Sciatic nerve (tissue), 2 donors: ENCODE measurements around the gene HGF. TPM values are rescaled to one million over a fixed set of nuclear protein-coding genes. Genes with fewer than 3 reads are reported as not detected.
"Not testable (repeated sequence)": the region's sequence is repeated elsewhere in the genome, so short reads cannot be mapped to it uniquely, and the experiment has no call there.

Experiments used
- ATAC-seq: fragments of 200-7000 bp; cut with Tn5 transposase; one replicate; pipeline ENCODE4 v1.9.1; 2020; ENCODE audit warnings: mild to moderate bottlenecking, moderate library complexity
- DNase-seq: peaks from one replicate; pipeline ENCODE4 v3.0.0-alpha.2; 2020; ENCODE audit warnings: low spot score
- intact Hi-C: fragments of 100-400 bp; cut with DNase I; formaldehyde crosslinking; loops from one replicate; pipeline ENCODE4 v1.14.2; 2022
- total RNA-seq: library from RNA; stranded (reverse); fragmentation: NEBNext Ultra II Directional; extraction: Animal tissue kit (Norgen Biotek cat#: 25700); gene quantifications from one replicate; pipeline ENCODE4 v1.2.1, GENCODE V29; 2021
- donor health status: DM: no; HTN: no; CAD: no.
- donor health status: DM: no; HTN: no; CAD: no.

HGF gene
- total RNA-seq, result 48.8 TPM

DNA sequence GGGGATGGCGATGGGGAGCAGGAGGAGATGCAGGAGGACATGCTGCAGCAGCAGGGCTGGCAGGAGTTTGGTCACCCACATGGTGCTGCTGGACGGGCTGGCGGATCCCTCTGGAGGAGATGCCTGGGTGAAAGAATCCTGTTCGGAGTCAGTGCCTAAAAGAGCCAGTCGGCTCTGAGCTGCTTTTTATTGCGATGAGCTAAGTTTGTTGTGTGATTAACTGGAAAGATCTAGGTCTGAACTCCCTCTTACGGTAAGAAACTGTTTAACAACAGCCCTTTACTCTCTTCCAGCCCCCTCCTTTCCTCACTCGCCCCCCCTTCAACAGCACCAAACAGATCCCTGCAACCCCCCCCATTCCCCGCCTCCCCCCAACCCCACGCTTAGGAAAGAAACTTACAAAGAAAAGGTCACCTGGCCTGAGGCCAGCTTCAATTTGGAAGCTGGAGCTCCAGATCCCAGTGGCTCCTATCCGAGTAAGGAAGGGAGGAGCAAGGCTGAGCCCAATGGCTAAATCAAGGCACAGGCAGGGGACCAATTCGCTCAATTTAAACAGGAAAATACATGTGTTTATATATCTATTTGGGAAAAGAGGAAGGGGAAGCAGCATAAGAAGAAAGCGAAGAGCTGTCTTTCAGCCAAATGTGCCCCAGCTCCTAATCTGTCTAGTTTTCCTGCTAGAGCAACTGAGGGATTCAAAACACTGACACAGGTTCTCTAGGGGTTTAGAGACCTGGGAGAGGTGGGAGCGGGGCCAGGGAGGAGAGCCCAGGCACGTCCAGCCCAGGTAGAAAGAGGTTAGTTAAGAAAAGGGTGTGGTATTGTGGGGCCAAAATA is at the start of gene HGF:
Gene HGF, minus strand, starts transcription at position 157 of the 837 bp plus-strand sequence. Its CDS starts 76 bp downstream, at position 81.
- intact Hi-C loops, result no loop called here
- ATAC-seq (peak; percentile 85), DNase-seq (peak; percentile 90)

DNA sequence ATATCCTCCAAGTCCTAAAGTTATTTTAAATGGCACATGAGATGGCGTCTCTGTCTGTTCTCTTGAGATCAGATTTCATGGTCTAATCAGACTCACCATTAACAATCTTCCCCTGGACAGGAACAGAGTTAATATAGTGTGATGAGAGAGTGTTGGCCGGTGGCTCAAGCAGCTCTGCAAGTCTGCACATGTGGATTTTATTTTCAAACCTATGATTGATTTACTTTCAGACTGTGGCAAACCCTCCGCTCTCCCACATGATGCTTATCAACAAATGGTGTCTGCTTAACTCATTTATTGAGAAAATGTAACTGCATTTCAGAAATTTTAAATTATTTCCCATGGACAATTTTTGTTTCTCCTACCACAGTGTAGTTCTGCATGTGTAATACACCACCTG is 46.5 kb upstream of the HGF start:
- ATAC-seq (no peak), DNase-seq (no peak)
- intact Hi-C loops, result no loop called here

DNA sequence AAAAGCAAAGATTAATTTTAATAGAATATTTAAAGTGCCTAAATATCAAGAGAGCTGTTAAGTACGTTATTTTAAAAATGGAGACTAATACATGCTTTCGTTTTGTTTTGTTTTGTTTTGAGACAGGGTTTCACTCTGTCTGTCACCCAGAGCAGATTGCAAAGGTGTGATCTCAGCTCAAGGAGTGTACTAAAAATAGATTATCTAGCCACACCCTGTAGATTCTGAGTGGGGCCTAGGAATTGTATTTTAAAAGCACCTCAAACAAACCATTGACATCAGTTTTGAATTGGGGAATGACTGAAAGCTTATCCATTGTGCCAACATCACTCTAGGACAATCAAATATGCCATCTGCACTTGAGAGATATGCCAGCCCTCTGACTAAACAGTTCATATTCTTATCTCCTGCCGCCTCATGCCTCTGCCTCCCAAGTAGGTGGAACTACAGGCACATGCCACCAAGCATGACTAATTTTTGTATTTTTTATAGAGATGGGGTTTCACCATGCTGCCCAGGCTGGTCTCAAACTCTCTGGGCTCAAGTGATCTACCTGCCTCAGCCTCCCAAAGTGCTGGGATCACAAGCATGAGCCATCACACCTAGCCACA is 43.1 kb upstream of the HGF start:
- intact Hi-C loops, DNase-seq, ATAC-seq: not testable (repeated sequence)

DNA sequence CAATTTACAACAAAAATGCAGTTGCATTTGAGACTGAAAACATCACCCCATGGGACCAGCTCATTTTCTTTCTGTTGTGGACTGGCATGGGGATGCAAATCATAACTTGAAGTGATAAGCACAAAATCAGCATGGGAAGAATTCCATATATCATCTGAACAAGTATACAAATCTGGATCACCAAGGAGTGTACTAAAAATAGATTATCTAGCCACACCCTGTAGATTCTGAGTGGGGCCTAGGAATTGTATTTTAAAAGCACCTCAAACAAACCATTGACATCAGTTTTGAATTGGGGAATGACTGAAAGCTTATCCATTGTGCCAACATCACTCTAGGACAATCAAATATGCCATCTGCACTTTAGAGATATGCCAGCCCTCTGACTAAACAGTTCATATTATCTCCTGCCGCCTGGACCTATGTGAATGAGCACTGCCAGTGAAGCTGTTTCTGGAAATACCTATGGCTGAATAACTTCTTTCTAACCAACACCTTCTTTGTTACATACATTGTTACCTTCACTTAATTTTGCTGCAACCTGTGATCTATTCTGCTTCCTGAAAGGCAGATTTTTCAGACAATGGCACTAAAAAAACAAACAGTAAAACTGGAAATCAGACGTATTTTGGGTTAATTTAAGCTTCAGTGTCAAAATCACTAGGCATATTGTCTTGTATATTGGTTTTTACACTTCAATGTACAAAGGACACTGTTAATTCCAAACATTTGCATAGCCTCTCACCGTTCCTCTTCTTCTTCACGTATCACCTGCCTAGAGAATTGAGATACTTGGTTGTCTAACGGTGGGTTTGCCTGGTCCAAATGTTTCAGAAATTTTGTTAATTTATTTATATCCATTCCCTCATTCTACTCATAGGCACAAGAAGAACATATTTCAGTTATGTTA is 42.4 kb upstream of the HGF start:
- no peak for ATAC-seq
- no peak for DNase-seq
- intact Hi-C loops, result no loop called here

DNA sequence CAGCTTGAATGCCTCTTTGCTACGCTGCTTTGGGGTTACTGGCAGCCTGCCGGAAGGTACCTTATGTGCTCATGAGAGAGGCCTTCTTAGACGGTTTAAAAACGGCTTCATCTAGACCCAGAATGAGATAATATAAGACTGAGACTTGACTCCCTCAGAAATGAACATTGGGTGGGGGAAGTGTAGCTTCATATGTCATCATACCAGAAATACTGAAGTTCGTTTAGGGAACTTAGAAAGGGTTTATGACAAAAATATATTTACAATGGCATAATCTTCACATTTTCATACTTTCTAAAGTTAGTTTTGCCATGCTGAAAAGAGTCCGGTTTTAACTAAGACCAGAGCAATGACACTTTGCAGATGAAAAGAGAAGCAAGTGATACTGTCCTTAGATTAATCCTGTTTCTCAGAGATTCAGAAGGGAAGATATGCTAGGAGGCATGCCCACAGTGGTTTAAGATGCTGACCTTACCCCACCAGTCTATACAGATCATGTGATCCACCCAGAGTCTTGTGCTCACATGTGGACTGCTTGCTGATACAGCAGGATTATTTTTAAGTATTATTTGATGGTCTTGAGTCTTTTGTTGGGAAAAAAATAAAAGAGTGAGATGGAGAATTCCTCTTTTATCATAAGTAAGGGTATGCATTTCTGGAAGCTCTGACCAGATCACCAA is 40.8 kb upstream of the HGF start:
- intact Hi-C loops, result no loop called here
- ATAC-seq, result peak; percentile 83
- DNase-seq, result no peak

DNA sequence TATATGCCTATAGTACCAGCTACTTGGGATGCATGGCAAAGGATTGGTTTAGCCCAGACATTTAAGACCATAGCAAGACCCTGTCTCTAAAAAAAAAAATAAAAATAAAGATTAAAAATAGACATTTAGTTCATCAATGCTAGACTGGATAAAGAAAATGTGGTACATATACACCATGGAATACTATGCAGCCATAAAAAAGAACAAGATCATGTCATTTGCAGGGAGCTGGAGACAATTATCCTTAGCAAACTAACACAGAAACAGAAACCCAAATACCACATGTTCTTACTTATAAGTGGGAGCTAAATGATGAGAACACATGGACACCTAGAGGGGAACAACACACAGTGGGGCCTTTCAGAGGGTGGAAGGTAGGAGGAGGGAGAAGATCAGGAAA is 38.5 kb upstream of the HGF start:
- intact Hi-C loops, ATAC-seq, DNase-seq: not testable (repeated sequence)

DNA sequence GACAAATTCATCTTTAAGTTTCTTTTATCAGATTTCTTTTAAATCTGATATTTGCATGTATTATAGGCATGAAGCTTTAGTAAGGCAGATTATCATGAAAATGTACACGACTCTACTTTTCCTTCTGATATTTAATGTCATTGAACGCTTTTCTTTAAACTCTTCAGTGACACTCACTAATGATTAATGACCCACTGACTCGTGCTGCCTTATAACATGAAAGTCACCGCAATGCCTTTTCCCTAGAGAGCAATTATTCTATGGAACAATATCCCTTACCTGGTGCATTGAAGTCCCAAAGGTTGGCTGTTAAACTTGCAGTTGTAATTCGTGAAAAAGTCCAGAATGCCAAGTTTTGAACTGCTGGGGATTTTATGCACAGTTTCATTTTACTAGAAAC is 33.4 kb upstream of the HGF start:
- ATAC-seq, result no peak
- intact Hi-C loops, result no loop called here

DNA sequence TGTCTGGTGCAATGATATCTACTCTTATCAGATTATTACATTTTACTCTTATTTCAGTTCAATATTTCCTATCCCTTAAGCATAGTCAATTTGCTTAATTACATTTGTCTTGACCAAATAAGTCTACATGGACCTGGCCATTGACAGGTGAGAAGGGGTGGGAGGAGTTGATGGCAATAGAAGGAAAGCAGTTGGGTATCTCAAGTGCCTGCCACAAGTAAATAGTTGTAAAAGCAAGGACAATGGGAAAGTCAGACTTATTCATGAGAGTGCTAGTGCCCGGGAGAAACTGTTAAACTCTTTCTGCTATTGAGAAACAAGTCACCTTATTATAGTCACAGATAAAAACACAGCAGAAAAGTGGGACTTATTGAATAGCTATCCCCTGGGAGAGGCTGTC is 32.4 kb upstream of the HGF start:
- intact Hi-C loops, result no loop called here
- DNase-seq, result no peak
- no peak for ATAC-seq

More for the DNA sequence above, 33.4 kb upstream of the HGF start:
- no peak for DNase-seq

DNA sequence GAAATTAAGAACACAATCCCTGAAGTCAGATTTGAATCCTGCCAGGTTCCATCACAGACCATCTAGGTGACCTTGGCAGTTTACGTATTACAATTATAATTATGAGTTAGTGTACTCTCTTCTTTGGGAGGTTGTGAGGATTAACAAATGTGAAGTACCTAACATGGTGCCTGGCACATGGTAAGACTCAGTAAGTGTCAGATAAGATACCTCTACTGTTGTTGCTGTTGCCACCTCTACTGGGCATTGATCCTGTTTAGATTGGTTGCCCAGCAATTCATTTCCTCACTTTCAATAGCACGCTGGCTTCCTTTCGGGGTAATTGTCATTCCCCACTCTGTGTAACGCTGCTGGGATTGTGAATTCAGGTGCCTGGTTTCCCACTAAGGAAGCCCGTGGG is 31.7 kb upstream of the HGF start:
- DNase-seq (no peak), ATAC-seq (no peak)
- intact Hi-C loops, result no loop called here

DNA sequence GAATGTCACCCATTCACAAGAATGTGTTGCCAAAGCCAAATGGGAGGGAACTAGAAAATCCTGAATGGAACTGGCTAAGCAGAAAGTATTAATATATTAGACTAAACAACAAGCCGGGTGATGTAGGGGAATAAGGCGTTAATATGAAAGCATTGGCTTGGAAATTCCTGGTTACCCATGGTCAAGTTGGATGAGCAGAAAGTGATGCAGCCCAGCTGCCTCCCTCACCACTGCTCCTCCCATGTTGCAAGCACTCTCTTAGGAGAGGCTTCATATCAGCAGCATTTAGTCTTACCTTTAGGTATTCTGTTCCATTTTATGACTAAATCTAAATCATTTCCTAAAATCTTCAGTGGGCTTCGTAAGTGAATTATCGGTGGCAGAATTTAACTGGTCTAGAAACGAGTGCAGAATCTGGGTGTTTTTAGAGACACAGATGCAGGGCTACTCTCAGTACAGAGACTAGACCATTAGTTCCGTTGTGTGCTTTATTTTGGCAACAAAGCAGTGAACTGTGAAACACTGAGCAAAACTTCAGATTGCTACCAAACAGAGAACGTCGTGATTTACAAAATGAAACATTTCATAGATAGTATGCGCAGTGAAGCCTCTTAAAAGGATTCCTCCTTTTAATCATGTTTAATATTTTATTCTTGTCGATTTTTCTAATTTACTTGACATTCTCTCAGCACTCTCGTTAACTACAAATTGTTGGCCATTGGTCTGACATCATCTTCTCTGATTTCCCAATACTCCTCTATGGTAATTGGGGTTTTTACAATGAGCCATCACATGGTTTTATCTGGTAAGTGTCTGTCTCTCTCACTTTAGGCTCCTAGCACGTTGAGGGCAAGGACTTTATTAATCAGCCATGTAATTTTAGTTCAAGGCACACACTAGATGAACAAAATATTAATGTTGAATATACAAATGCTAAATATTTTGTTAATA is 22.0 kb upstream of the HGF start:
- DNase-seq (no peak), ATAC-seq (no peak)
- intact Hi-C loops, result no loop called here

DNA sequence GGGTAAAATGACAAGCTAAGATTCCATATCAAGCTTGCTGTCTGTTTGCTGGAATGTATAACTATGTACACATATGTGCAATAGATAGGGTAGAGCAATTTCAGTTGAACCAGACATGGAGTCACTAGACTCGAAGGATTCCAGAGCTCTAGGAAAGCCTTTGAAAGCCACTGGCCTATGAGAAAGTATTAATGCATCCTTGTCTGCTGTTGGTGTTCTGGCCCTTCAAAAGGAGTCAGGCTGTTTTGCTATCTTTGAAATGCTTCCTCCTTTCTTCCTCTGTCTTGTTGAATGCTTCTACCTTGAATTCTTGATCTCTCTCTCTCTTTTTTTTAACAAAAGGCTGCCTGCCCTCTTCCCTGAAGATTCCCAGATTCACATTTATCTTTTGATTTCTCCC is 20.8 kb upstream of the HGF start:
- no peak for DNase-seq

DNA sequence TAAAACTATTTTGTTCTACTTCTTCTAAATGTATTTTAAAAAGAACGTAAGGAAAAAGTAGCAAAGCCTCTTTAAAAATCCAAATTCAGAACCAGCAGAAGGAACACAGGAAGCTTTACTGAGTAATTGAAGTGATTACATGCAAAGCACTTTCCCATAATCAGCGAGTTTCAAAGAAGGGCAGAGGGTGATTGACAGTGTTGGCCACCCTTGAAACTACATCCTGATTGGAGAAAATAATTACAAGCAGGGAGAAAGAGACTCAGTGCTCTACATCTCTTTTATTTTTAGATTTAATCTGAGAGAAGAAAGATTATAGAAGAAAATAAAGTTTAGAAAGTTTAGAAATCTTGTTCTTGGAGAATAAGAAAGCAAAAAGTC is 20.3 kb upstream of the HGF start:
- DNase-seq (no peak), ATAC-seq (no peak)
- intact Hi-C loops, result no loop called here

More for the DNA sequence above, 20.8 kb upstream of the HGF start:
- intact Hi-C loops, result no loop called here
- no peak for ATAC-seq

DNA sequence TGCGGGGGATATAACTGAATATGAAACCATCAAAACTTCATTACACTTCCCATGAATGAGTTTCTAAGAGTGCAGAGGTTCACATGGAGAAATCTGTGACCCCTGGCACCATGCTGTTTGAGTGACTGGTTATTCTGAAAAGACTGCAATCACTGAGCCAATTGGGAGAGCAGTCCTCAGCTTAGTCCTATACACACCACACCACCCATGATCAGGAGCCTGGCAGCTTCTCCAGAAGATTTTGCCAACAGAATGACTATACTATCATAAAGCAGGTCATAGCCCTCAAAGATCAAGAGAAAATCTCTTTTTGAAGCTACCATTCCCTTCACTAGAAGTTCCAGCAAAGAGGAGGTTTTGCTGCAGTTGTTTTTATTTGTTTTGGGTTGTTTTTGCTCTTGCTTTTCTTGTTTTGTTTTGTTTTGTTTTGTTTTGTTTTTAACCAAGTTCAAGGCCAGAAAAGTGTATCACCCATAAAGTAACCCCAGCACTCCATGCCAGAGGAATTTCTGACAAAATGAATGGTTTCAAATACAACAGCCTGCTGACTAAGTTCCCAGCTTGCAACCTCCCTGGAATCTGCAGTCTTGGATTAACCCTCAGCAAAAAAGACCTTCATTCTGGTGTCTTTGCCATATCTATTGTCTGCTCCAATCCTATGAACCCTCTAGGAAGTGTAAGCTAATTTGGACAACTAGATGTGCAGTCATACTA is 19.7 kb upstream of the HGF start:
- no peak for DNase-seq
- intact Hi-C loops, result no loop called here
- ATAC-seq, result no peak

DNA sequence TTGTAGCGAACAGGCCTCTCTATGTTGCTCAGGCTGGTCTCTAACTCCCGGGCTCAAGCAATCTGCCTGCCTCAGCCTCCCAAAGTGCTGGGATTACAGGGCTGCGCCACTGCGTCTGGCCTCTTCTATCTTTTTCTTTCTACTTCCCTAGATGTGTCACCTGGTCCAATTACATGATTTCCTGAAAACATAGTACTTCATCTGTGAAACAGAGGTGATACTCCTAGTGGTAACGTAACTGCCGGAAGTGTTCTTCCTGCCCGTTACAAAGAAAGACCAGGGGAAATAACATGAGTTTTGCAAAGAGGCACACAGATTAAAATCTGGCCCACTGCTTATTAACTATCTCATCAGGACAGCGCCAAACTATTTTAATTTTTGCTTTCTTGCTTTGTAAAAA is 18.4 kb upstream of the HGF start:
- DNase-seq, result no peak
- no peak for ATAC-seq
- intact Hi-C loops, result no loop called here

DNA sequence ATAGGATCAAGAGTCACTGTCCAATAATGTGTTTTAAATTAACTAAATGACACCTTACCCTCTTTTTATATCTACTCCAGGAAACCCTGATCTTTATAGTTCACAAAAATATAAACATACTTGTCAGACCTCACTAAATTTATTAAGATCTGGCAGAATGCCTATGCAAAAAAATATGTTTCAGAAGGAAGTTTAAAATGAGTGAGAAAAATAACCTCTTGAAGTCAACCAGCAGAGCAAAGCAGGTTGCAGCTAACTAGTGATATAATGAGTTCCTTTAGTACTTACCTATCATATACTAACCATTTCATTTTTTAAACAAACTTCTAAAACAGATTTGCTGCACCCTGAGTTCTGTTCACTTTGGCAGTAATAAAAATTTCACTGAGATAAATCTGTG is 14.0 kb upstream of the HGF start:
- DNase-seq (no peak), ATAC-seq (no peak)
- intact Hi-C loops, result no loop called here

DNA sequence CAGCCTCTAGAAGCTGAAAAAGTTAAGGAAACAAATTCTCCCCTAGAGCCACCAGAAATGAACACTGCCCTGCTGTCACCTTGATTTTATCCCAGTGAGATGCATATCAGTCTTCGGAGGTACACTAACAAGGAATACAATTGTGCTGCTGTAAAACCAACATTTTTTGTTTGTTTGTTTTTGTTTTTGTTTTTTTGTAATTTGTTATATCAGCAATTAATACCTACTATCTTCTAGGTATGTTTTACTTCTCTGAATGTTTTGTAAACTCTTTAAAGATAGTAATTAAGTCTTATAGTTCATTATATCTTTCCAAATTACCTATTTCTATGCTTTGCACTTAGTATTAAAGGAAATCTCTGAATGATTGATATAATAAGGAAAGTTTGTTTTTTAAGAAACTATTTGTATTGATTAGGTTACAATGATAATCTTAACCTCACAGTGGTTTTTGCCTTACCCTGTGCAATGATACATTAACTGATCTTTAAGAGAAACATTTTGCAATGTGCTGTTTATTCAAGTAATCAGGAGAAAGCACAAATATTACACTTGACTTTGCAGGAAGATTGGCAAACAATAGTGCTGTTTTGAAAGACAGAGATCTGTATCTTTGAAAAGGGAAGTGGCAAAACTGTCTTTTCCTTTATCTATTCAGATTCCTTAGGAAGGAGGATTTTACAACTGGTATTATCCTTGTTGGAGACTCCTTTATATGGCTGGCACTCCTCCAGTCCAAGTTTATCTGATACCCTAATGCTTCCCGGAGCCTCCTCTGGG is 11.3 kb upstream of the HGF start:
- intact Hi-C loops, result no loop called here
- ATAC-seq, result no peak

DNA sequence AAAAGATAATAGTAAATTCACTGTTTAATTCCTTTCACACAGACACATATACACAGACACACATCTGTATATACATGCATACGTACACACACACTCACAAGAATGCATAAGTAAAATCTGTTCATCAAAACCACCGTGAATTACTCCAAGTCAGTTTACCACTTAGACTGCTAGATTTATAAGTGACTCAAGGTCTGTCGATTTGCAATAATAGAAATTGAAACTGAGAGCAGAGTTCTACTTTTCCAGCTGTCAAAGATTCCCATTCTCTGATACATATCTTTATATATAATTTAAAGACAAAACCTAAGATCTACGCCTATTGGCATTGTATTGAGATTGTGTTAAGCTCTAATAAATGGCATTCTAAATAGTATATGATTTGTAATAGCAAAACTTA is 9.9 kb upstream of the HGF start:
- intact Hi-C loops, result no loop called here
- no peak for ATAC-seq

More for the DNA sequence above, 11.3 kb upstream of the HGF start:
- no peak for DNase-seq

More for the DNA sequence above, 9.9 kb upstream of the HGF start:
- DNase-seq, result no peak
